ENCODE results near the gene ZNF235. TPM values are rescaled to one million over a fixed set of nuclear protein-coding genes. Genes with fewer than 3 reads are reported as not detected.

ZNF235 gene
- total RNA-seq, 1 donor from 2014 or later: 14.5 TPM

- H3K9me3 Mint-ChIP-seq: peaks cover 38% of the 10 kb centered on the region
- H3K4me3 Mint-ChIP-seq: no peak overlapping the region
- no peaks in the 10 kb centered on the region for H3K27me3 Mint-ChIP-seq
- intact Hi-C loops (cut with micrococcal nuclease): no loop called here
- no peak for TF ChIP-seq CTCF (IDR thresholded peaks at IDR 0.05)
- DNase-seq: no peak
- ChIA-PET CTCF (no interaction called here), POLR2A (no interaction called here)
- no peak overlapping the region for H3K27ac Mint-ChIP-seq
- peaks cover 71% of the 10 kb centered on the region for H3K36me3 Mint-ChIP-seq (ENCODE audit: low read depth)
- H3K4me1 Mint-ChIP-seq: no peaks in the 10 kb centered on the region
- no peak for ATAC-seq (ENCODE audit: low read depth)
These were observed 68.4 kb downstream of the ZNF235 start for GRCh38 chr19:44236384-44236783.

Other genes with a start within 250 kb of the ZNF235 start
- 2.1 and 2.3 TPM in 2 replicates for gene ZNF284, start 232.9 kb downstream of the ZNF235 start, total RNA-seq
- gene ZNF224, start 210.7 kb downstream of the ZNF235 start, total RNA-seq: 49.2 and 53.3 TPM in 2 replicates
- gene ZNF225, start 191.6 kb downstream of the ZNF235 start, total RNA-seq: 7.9 and 9.2 TPM in 2 replicates
- gene ZNF234, start 163.5 kb downstream of the ZNF235 start, total RNA-seq: 14.8 and 18.8 TPM in 2 replicates
- gene ZNF226, start 139.9 kb downstream of the ZNF235 start, total RNA-seq: 37.7 and 38.3 TPM in 2 replicates
- gene ZNF227, start 92.5 kb downstream of the ZNF235 start, total RNA-seq: 33.1 and 36.9 TPM in 2 replicates
- gene ZNF233, start 45.1 kb downstream of the ZNF235 start, total RNA-seq: 0.18 and 0.81 TPM in 2 replicates
- gene ZNF112, start 51.7 kb upstream of the ZNF235 start, total RNA-seq: 2.5 and 2.8 TPM in 2 replicates
- gene ZNF285, start 96.6 kb upstream of the ZNF235 start, total RNA-seq: 4.5 TPM in 2 replicates
- gene ZNF229, start 143.4 kb upstream of the ZNF235 start, total RNA-seq: 3.1 and 3.7 TPM in 2 replicates
- gene ZNF180, start 195.5 kb upstream of the ZNF235 start, total RNA-seq: 11.6 and 14.4 TPM in 2 replicates
- gene CEACAM20, start 224.7 kb upstream of the ZNF235 start, total RNA-seq: not detected in 2 replicates

Data from activated B cell treated with CpG ODN at 0.5 μM for 24 hours (primary cell).